Measurements from ENCODE around the gene AHNAK.
"Not testable (repeated sequence)": the region's sequence is repeated elsewhere in the genome, so short reads cannot be mapped to it uniquely, and the experiment has no call there.

The AHNAK gene

DNA sequence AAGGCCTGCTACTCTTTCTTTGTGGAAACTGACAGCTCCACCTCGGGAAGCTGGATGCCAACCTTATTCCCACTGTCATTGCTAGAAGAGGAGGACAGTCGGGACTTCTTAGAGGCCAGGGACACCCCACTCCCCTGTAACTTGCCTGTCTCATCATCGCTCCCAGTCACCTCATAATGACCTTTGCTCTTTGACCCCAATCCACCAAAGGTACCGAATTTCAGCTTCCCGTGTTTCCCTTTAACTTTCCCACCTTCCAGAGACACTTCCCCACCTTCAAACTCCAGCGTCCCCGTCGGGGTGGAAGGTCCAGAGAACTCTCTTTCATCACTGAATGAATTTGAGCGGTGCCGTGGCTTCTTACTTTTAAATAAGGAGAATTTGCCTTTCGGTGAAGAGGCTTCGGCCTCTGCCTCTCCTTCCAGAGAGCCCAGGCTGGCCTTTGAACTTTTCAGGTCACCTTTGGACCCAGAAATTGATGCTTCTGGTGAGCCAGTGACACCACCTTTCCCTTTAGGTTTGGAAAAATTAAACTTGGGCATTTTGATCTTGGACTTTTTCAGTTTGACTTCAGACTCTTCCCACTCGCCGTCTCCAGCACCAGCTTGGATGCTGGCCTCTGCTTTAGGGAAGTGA, 29.8 kb downstream of the AHNAK start:
- no peak for DNase-seq

DNA sequence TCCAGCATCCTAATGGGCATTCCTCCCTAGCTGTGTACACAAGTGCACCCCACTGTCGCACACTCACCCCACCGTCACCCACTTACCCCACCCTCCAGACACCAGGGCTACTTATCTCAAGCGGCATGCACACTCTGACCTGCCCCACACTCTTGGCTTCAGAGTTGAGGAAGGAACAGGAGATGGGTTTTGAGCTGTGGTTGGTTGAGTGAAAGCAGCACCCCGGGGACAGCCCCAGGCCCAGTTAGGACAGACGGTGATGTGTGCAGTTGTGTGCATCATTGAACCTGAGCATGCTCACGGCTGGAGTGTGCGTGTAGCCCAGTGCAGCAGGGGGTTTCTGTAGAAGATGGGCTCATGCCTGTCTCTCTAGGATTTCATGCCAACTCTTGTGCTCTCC, 32.5 kb downstream of the AHNAK start:
- no peak for DNase-seq

DNA sequence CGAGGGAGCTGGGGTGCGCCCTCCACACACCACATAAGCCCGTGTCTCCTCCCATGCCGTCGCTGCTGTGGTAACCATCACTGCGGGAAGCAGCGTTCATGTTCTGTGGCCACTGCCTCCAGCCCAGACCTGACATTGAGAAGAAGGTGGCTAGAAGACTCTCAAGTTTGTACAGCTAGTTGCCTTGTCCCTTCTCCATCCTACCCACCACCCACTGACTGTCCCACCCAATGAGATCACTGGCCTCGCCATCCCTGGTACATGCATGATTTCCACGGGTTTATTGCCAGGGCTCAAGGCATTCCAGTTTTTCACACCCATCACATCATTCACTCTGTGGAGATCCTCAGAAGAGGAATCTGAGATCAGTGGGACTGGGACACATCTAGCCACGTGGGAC, 33.0 kb downstream of the AHNAK start:
- DNase-seq = no peak

DNA sequence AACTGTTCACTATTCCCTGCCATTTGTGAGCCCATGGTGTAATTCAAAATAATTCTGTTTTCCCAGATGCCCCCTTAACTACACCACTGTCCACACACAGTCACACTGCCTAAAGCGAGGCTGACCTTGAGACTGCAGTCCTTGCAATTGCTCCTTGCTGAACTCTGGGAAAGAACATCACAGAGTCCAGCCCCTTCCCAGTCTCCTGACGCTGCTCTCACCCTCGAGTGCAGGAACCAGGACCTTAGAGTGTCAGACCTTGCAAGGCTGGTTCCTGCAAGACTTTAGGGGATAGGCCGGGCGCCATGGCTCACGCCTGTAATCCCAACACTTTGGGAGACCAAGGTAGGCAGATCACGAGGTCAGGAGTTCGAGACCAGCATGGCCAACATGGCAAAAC, 33.6 kb downstream of the AHNAK start:
- DNase-seq = no peak

DNA sequence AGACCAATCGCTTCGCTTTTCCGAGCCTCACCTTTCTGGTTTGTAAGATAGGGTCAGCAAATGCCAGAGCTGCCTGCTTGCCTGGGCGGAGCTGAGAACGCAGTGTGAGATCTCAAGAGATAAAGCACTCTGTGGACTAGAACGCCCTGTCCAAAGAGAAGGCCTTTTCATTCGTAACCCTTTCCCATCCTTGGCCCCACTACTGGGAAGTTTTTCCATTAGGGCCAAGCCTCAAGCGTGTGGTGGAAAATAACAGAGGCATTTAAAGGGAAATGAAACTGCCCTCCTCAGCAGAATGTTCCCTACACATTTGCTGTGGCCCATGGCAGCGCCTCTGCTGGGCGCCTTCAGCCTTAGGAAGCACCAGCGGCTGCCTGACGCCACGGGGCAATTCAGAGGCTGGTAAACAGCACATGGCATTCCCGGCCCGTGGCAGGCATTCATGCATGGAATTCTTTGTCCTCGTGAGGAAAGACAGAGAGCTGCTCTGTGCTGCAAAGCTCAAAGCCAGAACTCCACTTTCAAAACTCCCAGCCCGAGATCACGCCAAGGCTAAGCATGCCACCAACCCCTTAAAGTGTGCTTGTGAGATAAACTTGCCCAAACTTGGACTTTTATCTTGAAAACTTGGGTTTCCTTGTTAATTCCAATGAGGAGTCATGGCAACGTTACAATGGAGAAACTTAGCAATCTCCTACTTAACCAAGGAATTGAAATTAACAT, 38.1 kb downstream of the AHNAK start:
- no peak for DNase-seq

DNA sequence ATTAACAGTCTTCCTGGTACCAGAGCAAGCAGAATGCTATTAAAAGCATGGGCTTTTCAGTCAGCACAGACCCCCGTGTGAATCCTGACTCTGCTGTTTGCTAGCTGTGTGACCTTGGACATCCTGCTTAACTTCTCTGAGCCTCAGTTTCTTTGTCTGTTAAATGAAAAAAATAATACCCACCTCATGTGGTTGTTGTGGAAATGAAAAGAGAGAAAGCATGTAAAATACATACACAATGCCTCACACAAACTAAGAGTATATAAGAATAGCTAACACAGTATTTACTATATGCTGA, 39.5 kb downstream of the AHNAK start:
- DNase-seq = no peak

DNA sequence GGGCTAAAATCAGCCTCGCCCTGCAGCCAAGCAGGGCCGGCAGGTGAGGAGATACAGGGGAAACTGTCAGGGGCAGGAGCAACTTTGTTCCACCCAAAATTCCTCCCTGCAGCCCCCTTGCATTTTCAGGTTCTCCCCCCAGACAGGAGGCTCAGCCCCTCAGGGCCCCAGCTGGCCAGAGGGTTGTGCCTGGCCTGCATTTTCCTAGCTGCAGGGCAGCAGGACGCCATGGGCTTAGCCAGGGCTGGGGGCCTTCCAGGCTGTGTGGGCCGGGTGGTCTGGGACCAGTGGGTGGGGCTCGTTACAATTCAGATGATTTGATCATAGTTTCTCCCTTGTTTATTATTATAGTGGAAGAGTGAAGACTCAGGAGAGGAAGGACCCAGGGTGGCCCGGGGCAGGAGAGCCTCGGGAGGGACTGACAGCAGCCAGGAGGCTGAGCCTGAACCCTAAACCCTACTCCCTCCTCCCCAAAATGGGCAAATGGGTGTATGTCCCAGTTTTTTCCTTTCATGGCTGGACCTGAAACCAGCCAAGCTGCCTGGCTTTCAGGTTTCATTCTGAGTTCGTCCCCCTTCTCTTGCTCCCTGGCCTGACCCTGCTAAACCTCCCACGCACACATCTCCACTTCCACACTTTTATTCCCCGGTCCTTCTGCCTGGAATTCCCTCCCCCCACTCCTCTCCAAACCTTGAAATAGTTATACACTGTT, 40.0 kb downstream of the AHNAK start:
- DNase-seq = no peak

DNA sequence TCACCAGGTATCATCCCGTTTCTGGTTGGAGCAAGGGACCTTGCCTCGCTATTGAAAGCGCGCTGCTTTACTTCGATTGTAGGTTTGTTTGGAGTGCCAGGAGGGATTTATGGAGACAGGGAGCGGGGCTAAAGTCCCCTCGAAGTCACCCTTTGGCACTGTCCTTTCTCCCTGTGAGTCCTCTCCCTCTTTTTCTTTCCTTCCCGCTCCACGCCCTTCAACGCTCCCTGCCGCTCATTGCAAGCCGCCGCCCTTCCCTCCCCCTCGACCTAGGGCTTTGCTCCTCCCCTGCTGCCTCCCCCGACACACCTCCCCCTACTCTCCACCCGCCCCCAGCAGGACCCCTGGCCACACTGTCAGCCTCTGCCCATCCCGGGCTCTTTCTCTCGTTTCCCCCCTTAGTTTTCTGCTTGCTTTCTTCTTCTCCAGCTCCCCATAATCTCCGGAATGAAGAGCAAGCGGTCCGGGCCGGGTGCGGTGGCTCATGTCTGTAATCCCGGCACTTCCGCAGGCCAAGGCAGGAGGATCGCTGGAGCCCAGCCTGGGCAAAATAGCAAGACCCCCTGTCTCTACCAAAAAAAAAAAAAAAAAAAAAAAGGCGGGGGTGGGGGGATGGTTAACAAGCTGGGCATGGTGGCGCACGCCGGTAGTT, 41.0 kb downstream of the AHNAK start:
- DNase-seq = no peak

DNA sequence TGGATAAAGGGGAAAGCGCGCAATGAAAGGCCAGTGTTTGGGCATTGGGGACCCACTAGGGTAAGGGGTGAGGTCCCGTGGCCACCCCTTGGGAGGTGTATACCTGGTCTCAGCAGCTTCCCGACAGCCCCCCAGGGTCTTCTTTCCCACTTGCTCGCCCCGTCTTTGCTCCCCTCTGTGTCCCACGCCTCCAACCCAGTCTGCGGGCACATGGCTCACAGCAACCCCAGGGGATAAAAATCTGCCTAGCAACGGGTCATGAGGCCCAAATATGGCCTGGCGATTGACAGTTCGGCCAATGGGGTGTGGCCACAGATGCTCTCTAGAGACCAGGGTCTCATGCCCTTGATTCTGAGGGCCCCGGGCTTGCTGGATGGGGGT, 41.6 kb downstream of the AHNAK start:
- DNase-seq = no peak

DNA sequence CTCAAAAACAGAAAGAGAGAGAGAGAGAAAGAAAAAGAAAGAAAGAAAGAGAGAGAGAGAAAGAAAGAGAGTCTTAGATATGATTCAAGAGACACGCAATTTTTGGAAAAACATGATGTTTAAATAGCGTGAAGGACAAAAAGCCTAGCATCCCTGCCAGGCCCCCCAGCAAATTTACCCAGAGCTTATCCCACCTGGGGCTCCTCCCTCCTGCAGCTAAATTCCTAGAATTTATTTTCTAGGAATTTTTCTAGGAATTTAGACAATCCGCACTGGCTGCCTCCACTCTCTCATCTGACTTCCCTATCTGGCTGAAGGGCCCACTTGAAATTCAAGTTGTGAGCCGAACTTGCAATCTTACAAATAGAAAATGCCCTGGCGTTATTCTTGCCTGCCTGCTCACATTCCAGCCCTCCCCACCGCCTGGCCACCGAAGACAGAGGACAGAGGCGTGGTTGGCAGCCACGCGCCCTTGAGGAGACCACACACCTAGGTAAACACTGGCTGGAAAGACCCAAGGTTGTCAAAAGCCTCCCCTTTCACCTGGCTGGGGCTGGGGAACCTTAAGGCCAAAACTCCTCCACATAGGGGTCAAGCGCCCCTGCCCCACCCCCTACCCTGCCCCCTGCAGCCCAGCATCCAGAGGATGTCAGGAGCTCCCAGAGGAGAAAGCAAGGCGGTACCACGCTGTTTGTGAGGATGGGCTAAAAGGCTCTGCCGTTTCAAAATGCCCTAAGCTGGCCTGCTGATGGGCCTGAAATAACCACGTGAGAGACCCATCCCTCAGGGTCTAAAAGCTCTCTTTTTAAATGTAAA, 42.2 kb downstream of the AHNAK start:
- no peak for DNase-seq

DNA sequence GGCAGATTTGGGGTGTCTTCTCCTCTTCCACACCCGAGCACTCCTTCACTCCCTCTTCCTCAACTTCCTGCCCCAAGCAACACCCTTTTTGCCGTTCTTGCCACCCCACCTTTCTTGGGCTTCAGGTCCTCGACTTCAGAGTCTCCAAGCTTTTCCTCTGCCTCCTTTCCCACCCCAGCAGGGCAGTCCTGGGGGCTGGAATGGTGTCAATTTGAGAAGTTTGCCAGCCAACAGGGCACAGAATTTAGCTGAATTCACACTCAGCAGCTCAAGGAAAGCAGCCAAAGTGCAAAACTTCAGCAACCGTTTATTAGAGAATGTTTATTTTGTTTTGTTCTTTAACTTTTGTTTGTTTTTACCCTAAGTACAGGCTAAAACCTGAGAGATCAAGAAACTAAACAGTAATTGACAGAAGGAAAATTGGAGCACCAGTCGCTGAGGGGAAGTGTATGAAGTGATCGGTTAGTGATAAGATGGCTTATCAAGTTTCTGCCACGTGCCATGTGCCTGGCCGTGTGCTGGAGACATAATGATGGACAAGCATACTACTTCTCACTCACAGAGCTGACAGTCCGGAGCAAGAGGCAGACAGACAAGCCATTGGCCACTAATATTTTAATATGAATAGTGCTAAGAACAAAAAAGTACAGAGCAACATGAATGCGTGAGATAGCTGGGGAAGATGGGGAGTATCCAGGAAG, 44.4 kb downstream of the AHNAK start:
- no peak for DNase-seq

DNA sequence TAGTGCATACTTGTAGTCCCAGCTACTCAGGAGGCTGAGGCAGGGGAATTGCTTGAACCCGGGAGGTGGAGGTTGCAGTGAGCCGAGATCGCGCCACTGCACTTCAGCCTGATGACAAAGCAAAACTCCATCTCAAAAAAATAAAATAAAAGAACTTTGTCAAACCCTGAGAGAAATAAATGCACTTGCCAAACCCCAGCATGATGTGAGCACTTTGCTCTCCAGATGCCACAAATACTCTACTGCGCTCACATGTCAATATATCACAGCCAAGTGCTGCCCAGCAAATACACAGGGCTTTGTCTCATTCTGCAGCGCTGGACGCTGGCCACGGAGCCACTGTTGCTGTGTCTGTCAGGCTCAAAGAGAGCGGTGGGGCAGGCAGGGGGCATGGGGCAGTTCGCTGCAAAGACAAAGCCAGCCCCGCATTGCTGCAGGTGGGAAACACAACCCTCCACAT, 45.1 kb downstream of the AHNAK start:
- no peak for DNase-seq

DNA sequence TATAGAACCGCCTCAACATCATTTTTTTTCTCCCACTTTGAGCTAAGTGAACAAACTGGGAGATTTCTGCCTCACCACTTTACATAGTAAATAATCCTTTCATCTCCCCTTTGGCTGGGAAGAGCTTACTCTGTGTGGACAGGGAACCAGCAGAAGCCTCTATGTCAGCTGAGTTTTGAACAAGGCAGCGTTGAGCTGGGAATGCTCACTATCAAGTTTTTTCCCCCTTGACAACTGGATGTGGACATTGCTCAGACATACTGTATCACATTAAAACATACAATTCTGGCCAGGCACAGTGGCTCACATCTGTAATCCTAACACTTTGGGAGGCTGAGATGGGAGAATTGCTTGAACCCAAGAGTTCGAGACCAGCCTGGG, 46.0 kb downstream of the AHNAK start:
- no peak for DNase-seq

DNA sequence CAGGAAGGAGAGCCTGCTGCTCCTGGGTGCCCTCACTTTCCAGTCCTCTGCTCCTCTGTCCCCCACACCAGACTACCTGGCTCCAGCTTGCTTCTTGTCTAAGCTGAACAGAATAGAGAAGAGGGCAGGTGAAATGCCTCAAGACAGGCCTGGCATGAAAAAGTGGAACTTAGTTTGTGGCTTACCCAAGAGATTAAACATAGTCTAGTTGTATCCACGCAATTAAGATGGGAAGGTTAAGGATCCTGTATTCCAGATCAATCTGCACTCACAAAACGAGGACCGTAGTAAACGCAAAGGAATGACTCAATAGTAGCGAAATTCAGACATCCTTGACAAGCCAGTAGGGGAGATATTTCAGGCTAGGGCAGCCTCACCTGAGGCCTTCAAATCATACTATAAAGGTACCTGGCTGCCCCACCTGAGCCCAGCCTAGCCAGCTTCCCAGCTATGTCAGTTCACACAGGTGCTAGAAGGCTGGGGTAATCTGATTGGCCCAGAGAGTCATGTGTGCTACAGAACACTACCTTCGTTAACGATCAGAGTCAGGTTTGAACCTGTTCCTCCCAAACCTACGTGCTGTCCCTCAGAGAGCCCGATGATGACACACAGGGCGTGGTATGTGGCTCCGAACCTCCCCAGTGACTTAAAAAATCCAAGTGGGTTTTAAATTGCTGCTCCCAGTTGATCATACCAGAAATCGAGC, 46.5 kb downstream of the AHNAK start:
- no peak for DNase-seq

DNA sequence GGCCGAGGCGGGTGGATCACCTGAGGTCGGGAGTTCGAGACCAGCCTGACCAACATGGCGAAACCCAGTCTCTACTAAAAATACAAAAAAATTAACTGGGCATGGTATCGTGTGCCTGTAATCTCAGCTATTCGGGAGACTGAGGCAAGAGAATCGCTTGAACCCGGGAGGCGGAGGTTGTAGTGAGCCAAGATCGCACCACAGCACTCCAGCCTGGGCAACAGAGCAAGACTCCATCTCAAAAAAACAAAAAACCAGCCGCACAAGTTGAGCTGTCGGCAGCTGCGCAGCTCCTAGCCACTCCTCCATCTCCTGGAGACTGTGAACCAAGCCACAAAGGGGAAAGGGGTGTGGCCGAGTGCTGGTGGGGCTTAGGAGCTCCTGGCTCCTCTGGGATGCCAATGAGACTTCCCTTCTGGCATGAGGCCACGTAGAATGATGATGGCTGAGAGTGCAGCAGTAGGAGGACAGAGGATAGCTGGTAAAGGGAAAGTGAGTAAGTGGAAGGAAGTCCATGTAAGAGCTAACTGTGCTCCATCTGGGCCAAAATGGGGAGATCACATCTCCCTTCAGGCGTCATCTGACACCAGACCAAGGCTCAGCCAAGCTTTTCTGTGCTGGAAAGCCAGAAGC, 47.2 kb downstream of the AHNAK start:
- not testable (repeated sequence) for DNase-seq

DNA sequence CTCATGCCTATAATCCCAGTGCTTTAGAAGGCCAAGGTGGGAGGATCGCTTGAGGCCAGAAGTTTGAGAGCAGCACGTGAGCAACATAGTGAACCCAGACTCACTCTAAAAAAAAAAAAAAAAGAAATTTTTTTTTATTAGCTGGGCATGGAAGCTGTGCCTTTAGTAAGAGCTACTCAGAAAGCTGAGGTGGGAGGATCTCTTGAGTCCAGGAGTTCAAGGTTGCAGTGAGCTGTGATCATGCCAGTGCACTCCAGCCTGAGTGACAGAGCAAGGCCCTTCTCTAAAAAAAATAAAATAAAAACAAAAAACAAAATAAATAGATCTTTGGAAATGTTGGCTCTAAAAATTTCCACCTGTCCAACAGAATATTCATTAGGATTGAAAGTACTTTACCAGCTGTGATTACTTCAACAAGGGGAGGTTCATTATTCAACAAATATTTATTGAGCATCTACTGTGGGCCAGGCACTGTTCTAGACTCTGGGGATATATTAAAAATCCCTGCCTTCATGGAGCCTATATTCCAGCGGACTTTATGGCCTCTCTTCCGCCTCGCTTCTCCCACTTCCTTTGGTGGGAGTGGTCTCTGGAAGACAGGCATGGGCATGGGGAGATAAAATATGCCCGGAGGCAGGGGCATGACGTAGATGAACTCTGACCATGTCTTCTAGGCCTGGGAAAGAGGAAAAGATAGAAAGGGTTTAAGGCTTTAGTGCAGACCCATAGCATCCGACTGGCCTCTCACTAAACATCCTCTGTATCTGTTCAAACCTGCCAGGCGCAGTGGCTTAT, 47.9 kb downstream of the AHNAK start:
- DNase-seq = no peak

DNA sequence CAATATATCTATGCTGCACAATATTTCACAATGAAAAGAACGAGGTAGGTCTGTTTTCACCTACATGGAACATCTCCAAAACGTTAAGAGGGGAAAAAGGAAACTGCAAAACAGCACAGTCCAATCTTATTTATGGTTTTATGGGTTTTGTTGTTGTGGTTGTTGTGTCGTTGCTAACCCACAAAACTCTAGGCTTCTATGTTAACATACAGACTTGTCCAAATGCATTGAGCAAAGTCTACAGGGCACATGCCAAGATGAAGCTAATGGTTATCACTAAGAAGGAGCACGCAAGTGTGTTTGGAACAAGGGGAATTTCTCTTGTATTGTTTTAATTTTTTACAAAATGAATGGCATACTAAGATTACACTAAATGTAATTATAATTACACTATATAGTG, 48.6 kb downstream of the AHNAK start:
- no peak for DNase-seq

DNA sequence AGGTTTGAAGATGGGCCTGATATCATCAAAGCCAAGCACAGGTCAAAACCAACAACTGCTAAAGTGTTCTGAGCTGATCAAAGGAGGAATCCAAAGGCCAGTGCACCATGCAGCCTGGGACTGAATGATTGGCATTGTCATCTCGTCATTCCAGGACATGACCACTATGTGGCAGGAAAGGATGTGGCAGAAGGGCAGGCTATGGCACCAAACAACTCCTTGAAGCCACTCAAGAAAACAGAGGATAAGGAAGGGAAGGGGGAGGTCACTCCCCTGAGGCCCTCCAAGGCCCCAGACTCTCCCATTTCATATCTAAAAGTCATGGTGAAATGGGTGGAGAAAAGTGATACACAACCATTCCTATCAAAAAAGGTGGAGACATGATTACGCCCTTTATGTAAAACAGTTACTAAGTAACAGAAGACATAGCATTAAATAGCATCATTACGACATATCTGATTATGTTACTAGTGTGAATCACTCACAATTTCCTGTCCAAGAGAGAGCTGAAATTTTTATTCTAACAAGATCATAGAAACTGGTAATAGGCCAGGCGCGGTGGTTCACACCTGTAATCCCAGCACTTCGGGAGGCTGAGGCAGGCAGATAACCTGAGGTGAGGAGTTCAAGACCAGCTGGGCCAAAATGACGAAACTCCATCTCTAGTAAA, 49.3 kb downstream of the AHNAK start:
- no peak for DNase-seq

DNA sequence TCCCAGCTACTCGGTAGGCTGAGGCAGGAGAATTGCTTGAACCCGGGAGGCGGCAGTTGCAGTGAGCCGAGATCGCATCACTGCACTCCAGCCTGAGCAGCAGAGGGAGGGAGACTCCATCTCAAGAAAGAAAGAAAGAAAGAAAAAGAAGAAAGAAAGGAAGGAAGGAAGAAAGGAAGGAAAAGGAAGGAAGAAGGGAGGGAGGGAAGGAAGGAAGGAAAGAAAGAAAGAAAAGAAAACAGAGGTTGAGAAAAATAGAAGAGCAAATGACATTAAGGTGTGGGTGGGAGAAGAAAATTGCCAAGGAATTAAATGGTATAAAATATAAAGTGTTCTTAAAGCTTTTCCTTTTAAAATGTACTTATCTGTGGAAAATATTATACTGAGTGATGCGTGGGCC, 49.9 kb downstream of the AHNAK start:
- no peak for DNase-seq

DNA sequence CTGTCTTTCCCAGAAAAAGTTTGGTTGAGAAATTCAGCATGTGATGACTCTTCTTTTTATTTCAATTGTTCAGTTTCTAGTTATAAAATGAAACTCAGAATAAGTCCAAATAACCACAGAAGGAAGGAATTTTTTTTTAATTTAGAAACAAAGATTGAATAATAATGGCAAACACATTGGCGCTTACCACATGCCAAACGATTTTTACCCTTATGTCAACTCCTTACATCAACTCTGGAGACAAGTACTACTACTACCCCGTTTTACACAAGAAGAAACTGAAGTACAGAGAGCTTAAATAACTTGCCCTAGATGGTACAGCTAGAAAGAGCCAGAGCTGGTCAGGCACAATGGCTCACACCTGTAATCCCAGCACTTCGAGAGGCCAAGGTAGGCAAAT, 52.4 kb downstream of the AHNAK start:
- no peak for DNase-seq
